Measurements from ENCODE around the gene ZNF646. TPM values are rescaled to one million over a fixed set of nuclear protein-coding genes. Genes with fewer than 3 reads are reported as not detected.
A peak's percentile ranks its signal among the peaks of the same experiment; 100 is the strongest.

ZNF646 gene
- total and polyA plus RNA-seq, 2 of the 13 experiments (the other 11 are each of a cell fraction or from before 2014, with no cell fraction given): 3.4 to 10.9 TPM

- peak; percentile 44; the same call in 1 of the 2 replicates for TF ChIP-seq SALL2 (CRISPR knock-in tag; IDR thresholded peaks at IDR 0.05)
- no peak for TF ChIP-seq CC2D1A (CRISPR knock-in tag; IDR thresholded peaks at IDR 0.05)
- 0 out of 2 replicates have a peak, but pooled peaks have one; percentile 59 for TF ChIP-seq ZNF326 (CRISPR knock-in tag; IDR thresholded peaks at IDR 0.05; ENCODE audit: borderline replicate concordance)
- no peak for TF ChIP-seq ZBTB8A (CRISPR knock-in tag; IDR thresholded peaks at IDR 0.05; ENCODE audit: borderline replicate concordance, low read depth)
- TF ChIP-seq ZMAT5 (CRISPR knock-in tag; IDR thresholded peaks at IDR 0.05; ENCODE audit: borderline replicate concordance, low read depth): no peak
- peak; percentile 86 for TF ChIP-seq NFYB (CRISPR knock-in tag; IDR thresholded peaks at IDR 0.05)
- no peak for TF ChIP-seq RFX1 (IDR thresholded peaks at IDR 0.05)
- no peak for TF ChIP-seq SMARCE1 (IDR thresholded peaks at IDR 0.05; ENCODE audit: borderline replicate concordance)
- peak; percentile 93 for TF ChIP-seq CREB1 (IDR thresholded peaks at IDR 0.05)
- TF ChIP-seq CREB1 (CRISPR knock-in tag; IDR thresholded peaks at IDR 0.05): peak; percentile 98
- peak; percentile 99 for TF ChIP-seq KDM2A (CRISPR knock-in tag; IDR thresholded peaks at IDR 0.05; ENCODE audit: borderline replicate concordance, low read depth)
- no peak for TF ChIP-seq RBAK (CRISPR knock-in tag; IDR thresholded peaks at IDR 0.05)
- no peak; the same call in 1 of the 2 replicates for TF ChIP-seq ISL2 (CRISPR knock-in tag; IDR thresholded peaks at IDR 0.05)
- no peak for TF ChIP-seq ZNF10 (CRISPR knock-in tag; IDR thresholded peaks at IDR 0.05; ENCODE audit: borderline replicate concordance, low read depth)
- TF ChIP-seq EP300 (IDR thresholded peaks at IDR 0.05; ENCODE audit: low read depth in 2 of 2, low read length in 2 of 2): 0 out of 4 replicates have a peak, but pooled peaks of 1 of the 2 experiments have one; percentile 8
- TF ChIP-seq EP300 (CRISPR knock-in tag; IDR thresholded peaks at IDR 0.05; ENCODE audit: borderline replicate concordance): peak; percentile 69
- 0 out of 2 replicates have a peak, but pooled peaks have one; percentile 7 for TF ChIP-seq NRL (CRISPR knock-in tag; IDR thresholded peaks at IDR 0.05; ENCODE audit: borderline replicate concordance)
- no peak for TF ChIP-seq ZKSCAN1 (IDR thresholded peaks at IDR 0.05; ENCODE audit: low read length)
- TF ChIP-seq MXI1 (IDR thresholded peaks at IDR 0.05; ENCODE audit: borderline replicate concordance, low read depth, low read length): peak; percentile 64; the same call in 2 of the 3 replicates
- TF ChIP-seq ZNF709 (CRISPR knock-in tag; IDR thresholded peaks at IDR 0.05): no peak
- TF ChIP-seq YY1 (IDR thresholded peaks at IDR 0.05; ENCODE audit: insufficient read depth, insufficient replicate concordance, low read depth, low read length): peak; percentile 97
- TF ChIP-seq BRCA1 (CRISPR knock-in tag; IDR thresholded peaks at IDR 0.05): no peak; the same call in 1 of the 2 replicates
- no peak for TF ChIP-seq ZNF275 (CRISPR knock-in tag; IDR thresholded peaks at IDR 0.05; ENCODE audit: borderline replicate concordance)
- TF ChIP-seq RFX3 (CRISPR knock-in tag; IDR thresholded peaks at IDR 0.05): no peak
- no peak for TF ChIP-seq ELK4 (CRISPR knock-in tag; IDR thresholded peaks at IDR 0.05; ENCODE audit: borderline replicate concordance)
- TF ChIP-seq MTF2 (CRISPR knock-in tag; IDR thresholded peaks at IDR 0.05; ENCODE audit: borderline replicate concordance): peak; percentile 34; the same call in 1 of the 2 replicates
- TF ChIP-seq ZNF180 (CRISPR knock-in tag; IDR thresholded peaks at IDR 0.05; ENCODE audit: borderline replicate concordance, low read depth): no peak
- TF ChIP-seq CBX2 (IDR thresholded peaks at IDR 0.05; ENCODE audit: low read depth, low read length): no peak
- TF ChIP-seq CBX2 (CRISPR knock-in tag; IDR thresholded peaks at IDR 0.05; ENCODE audit: low read depth): no peak
- peak; percentile 69; the same call in 1 of the 2 replicates for TF ChIP-seq ZNF772 (CRISPR knock-in tag; IDR thresholded peaks at IDR 0.05)
Observed at GRCh38 chr16:31117384-31118222, 43.4 kb downstream of the ZNF646 start, which contains the start of gene KAT8 (continued).
